ENCODE results near the gene FHIP2A.

- TF ChIP-seq CTCF (IDR thresholded peaks at IDR 0.05; ENCODE audit: insufficient read depth, low read length) (no peak), POLR2AphosphoS5 (IDR thresholded peaks at IDR 0.05; ENCODE audit: low read depth) (no peak), REST (IDR thresholded peaks at IDR 0.05; ENCODE audit: insufficient replicate concordance, low read depth) (no peak), GABPA (IDR thresholded peaks at IDR 0.05; ENCODE audit: low read depth) (no peak), SPI1 (IDR thresholded peaks at IDR 0.05; ENCODE audit: borderline replicate concordance, low read depth) (no peak)
These were observed 37.9 kb upstream of the FHIP2A start for GRCh38 chr10:114783686-114784085.
